Left forelimb (tissue), 1 donor: ENCODE measurements around the gene ZNF747.

Experiments
- DNase-seq: peaks from one replicate; pipeline ENCODE4 v3.0.0-alpha.2; 2018; ENCODE audit warnings: low spot score

Gene ZNF747

GRCh38 chr16:30534368-30535105 lies at the start of gene ZNF747:
ZNF747 (minus strand) TSS chr16:30534858; CDS start chr16:30534679, 179 bp downstream.
- DNase-seq, result peak; percentile 95

DNA sequence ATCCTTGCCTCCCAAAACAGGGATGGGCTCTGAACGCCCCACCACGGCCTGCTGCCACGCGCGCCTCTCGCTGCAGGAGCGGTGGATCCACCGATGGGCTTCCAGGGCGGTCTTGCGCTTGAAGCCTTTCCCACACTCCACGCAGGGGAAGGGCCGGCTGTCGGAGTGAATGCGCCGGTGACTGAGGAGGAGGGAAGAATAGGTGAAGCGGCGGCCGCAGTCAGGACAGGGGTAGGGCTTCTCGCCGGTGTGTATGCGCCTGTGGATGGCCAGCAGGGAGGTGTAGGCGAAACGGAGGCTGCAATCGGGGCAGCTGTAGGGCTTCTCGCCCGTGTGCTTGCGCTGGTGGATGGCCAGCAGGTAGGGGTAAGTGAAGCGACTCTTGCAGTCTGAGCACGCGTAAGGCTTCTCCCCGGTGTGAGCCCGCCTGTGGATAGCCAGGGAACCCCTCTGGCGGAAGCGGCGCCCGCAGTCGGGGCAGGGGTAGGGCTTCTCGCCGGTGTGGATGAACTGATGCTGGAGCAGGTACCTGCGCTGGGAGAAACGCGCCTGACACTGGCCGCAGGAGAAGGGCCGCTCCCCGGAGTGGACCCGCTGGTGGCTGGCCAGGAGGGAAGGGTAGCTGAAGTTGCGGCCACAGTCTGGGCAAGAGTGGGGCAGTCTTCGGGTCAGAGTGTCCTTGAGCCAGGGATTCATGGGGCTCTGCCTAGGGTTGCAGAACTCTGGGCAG lies 48.1 kb upstream of the ZNF747 start:
- no peak for DNase-seq

GRCh38 chr16:30581457-30581856 lies 46.8 kb upstream of the ZNF747 start:
- DNase-seq, result no peak

- DNase-seq, result no peak
Observed at GRCh38 chr16:30574678-30575077, 40.0 kb upstream of the ZNF747 start.

DNA sequence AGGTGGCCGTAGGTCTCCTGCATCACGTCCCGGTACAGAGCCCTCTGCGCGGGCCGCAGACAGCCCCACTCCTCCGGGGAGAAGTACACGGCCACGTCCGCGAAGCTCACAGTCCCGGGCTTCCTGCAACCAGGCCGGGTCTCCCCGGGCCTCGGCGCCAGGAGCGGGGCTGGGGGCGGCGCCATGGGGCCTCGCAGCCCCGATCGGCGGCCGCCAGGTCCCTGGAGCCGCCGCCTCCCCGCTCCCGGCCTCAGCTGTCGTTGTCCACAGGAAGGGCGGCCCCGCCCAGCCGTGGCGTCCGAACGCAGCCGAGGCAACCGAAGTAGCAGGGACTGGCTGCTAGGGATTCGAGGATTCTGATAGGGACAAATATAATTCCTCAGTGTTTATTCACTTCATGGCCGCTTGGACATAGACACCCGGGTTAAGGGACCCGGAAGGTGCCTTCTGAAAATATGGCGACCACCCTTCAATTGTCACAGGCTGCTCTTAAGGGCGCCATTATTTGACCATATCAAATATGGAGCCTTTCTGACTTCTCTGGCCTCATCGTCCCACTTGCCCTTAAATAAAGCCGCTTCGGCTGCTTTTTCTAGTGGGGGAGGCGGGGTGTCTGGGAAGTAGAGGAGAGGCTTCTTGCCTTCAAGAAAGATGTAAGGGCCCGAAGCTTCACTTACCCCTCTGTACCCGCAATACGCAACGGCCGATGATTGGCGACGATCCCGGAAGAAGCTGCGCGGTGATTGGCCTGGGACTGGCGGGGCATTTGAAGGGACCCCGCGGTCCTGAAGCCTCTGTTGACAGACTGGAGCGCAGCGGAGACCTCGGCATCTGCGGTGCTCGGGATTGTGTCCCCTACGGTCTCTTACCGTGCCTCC lies 37.0 kb upstream of the ZNF747 start, which contains the start of gene ZNF688:
ZNF688 (minus strand) TSS at position 270 of the 878 bp plus-strand sequence; CDS start at position 185, 85 bp downstream.
- DNase-seq, result peak; percentile 92

DNA sequence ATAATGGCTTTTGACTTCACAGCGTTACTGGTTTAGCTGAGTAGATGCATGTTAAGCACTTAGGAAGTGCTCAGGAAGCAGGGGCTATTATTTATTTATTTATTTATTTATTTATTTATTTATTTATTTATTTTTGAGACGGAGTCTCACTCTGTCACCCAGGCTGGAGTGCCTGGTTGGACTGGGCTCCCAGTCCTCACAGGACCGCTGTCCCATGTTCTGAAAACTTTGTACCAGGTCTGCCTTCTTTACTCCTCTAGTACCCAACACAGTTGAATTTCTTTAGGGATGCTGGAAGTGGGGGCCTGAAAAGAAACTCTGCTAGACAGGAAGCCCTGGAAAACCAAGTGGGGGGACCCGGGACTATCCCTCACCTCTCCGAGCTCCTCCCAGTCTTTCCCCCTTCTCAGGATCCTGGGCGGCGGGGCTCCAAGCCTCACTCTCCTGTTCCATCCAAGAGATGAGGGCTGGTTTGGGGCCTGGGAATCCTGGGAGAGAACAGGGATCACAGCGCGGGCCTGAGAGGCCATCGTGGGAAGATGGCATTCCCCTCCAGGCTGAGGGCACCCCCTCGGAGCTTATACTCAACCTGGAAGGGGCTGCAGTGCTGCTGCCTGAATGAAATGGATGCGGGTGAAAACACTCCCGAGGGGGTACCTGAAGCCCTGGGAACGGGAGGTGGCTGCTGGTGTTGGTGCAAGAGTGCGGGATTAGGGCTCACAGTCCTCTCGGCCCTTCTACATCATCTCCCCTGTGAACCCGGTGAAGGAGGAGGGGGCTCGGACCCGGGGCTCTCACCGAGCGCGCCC lies 36.2 kb upstream of the ZNF747 start:
- peak; percentile 74 for DNase-seq

- DNase-seq, result no peak
Observed at GRCh38 chr16:30569746-30570635, 35.3 kb upstream of the ZNF747 start.

DNA sequence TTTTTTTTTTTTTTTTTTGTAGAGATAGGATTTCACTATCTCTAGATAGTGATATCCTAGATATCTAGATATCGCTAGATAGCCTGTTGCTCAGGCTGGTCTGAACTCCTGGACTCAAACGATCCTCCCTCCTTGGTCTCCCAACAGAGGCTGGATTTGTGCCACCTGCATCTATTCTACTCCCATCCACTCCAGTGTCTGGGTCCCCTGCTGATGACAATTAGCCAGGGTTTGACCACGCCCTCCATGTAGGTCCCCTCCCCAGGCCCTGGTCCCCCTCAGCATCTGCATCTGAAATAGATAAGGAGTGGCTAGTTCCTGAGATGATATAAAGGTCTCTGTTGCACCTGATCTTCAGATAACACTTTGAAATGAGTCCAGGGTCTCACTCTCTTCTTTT lies 34.6 kb upstream of the ZNF747 start:
- no peak for DNase-seq

GRCh38 chr16:30567991-30568638 lies 33.5 kb upstream of the ZNF747 start:
- no peak for DNase-seq

DNA sequence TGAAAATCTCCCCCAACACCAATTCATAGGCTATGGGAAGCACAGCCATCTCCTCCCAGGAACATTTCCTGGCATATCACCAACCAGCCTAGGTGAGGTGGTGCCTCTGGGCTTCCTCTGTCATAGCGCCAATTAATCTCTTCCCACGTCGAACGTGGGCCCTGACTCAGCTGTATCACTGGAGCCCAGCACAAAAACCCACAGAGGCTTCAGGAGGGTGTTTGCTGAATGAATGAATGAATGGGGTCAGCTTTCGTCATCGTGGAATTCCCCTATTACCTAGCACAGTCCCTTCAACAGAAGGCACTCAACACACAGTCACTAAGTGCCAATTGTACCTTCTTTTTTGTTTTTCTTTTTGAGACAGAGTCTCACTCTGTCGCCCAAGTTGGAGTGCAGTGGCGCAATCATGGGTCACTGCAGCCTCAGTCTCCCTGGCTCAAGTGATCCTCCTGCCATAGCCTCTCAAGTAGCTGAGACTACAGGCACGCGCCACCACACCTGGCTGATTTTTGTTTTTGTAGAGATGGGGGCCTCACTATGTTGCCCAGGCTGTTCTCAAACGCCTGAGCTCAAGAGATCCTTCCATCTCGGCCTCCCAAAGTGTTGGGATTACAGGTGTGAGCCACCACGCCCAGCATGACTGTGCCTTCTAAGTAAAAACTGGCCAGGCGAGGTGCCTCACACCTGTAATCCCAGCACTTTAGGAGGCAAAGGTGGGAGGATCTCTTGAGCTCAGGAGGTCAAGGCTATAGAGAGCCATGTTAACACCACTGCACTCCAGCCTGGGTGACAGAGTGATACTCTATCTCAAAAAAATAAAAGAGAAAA lies 32.7 kb upstream of the ZNF747 start:
- no peak for DNase-seq

- no peak for DNase-seq
Observed at GRCh38 chr16:30566531-30566930, 31.9 kb upstream of the ZNF747 start.

- no peak for DNase-seq
Observed at GRCh38 chr16:30565984-30566383, 31.3 kb upstream of the ZNF747 start.

DNA sequence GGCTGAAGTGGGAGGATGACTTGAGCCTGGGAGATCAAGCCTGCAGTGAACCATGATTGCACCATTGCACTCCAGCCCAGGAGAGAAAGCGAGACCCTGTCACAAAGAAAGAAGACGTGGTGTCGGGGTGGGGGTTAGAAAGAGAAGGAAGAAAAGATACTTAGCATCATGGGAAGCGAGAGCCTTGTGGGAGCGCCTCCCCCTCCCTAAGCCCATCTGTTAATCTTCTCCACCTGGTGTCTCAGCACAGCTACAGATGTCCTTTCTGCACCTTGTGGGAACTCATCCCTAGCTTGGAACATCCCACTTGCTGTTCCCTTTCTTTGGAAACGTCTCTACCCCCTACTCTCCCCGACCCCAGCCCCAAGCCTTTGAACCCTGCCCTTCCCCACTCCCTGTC lies 30.9 kb upstream of the ZNF747 start:
- DNase-seq, result no peak

DNA sequence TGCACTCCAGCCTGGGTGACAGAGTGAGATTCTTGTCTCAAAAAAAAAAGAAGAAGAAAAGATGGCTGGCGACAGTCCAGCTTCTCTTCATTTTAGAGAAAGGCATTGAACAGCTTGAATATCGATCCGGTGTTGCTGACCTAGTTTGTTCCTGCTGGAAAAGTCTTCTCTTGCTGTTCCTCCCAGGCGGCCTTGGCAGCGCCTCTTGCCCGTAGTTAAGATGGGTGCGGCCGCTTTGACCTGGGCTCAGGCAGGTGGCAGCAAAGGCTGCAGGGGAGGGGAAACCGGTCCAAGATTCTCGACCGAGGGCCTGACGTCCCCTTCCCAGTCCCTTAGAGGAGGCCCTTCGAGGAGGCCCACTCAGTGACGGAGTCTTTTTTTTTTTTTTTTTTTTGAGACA lies 27.4 kb upstream of the ZNF747 start:
- DNase-seq, result no peak

DNA sequence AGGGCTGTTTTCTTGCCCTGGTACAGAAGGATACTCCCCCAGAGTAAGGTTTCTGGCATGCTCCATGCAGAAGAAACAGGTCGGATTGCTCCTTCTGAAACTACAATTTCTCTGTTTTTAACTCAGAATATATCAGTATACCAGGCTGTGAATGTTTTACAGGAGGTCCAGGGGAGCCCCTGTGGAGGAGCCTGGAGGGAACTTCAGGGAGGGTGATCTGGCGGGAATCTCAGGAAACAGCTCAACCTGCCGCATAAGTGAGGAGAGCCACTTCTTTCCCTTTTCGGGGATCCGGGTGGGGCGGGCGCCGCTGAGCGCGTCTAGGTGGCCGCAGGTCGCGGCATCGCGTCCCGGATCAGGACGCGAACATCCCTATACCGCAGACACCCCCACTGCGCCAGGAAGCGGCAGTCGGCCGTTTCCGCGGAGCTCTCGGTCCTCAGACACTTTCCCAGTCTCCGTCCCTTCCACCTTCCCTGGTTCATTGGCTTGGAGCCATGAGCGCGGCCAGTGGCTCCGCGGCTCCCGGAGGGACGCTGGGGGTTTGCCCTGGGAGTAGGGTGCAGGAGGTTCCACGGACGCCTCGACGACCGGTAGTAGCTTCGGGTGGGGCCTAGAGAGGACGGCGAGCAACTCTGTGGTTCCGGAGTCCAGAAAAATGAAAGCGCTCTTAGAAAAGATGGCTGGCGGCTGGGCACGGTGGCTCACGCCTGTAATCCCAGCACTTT lies 26.6 kb upstream of the ZNF747 start:
- DNase-seq, result no peak

DNA sequence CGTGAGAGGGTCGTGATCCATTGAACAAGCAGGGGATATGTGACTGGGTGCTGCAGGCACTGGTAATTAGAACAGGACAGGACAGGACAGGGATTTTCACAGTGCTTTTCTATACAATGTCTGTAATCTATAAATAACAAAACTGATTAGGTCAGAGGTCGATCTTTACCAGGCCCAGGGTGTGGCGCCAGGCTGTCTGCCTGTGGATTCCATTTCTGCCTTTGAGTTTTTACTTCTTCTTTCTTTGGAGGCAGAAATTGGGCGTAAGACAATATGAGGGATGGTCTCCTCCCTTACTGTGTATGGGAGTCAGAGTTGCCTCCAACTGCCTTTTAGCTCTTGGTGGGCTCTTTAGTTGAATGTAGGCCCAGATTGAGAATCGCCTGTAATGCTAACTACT lies 25.0 kb upstream of the ZNF747 start:
- no peak for DNase-seq

DNA sequence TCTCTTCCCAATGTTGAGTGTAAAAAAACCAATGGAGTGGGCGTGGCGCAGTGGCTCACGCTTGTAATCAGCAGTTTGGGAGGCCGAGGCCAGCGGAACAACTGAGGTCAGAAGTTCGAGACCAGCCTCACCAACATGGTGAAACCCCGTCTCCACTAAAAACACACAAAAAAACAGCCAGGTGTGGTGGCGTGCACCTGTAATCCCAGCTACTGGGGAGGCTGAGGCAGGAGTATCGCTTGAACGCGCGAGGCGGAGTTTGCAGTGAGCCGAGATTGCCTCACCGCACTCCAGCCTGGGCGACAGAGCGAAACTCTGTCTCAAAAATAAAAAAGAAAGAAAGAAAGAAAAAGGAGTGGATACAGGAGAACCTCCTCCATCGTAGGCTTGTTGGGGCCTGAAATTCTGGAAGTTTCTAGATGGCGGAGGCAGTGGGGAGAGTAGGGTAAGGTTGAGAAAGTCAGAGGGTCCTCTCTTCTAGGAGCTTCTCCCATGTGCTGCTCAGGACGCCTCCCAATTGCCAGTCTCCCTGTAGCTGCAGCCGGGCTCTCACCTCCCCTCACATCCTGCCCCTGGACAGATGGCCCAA lies 24.2 kb upstream of the ZNF747 start:
- no peak for DNase-seq
